Measurements from ENCODE around the gene MAP1LC3B. TPM values are rescaled to one million over a fixed set of nuclear protein-coding genes. Genes with fewer than 3 reads are reported as not detected.
"Not testable (repeated sequence)": the region's sequence is repeated elsewhere in the genome, so short reads cannot be mapped to it uniquely, and the experiment has no call there.

MAP1LC3B gene
- total RNA-seq, 1 donor from 2014 or later: 46.2 TPM

DNA sequence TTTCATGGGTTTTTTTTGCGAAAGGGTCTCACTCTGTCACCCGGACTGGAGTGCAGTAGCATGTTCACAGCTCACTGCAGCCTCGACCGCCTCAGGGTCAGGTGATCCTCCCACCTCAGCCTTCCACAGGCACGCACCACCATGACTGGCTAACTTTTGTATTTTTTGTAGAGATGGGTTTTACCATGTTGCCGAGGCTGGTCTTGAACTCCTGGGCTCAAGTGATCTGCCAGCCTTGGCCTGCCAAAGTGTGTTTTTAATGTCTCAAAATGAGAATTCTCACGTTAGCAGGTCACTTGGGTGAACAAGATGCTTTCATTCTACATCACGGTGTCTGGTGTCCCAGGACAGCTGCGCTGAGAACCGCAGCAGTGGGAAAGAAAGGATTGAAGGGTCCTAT lies 11.7 kb upstream of the MAP1LC3B start:
- H3K27me3 Mint-ChIP-seq: no peaks in the 10 kb centered on the region
- no peak overlapping the region for H3K4me3 Mint-ChIP-seq (ENCODE audit: low read depth)
- no peaks in the 10 kb centered on the region for H3K9me3 Mint-ChIP-seq (ENCODE audit: low read depth)
- TF ChIP-seq CTCF (IDR thresholded peaks at IDR 0.05; ENCODE audit: unreplicated experiment): no peak
- no peak overlapping the region for H3K27ac Mint-ChIP-seq
- H3K36me3 Mint-ChIP-seq (ENCODE audit: insufficient read depth): peaks cover 18% of the 10 kb centered on the region
- no peak for DNase-seq (ENCODE audit: low spot score, unreplicated experiment)
- H3K4me1 Mint-ChIP-seq (ENCODE audit: low read depth): peaks cover 10% of the 10 kb centered on the region

DNA sequence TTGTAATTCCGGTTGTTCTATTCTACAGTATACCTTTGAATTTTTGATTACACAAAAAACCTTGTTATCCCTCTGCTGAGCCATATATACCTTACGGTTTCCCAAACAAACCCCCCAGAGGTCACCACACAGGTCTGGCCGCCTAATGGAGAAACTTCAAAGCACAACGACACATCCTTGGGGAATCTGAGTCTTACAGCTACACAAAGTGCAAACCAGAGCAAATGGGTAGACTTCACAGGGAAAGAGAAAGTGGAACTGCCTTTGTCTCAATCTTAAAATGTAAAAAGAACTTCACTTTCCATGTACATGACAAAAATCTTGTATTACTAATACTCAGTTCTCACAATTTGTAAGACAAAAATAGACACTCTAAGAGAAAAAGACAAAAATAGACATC lies 11.3 kb upstream of the MAP1LC3B start:
- H3K36me3 Mint-ChIP-seq (ENCODE audit: insufficient read depth): peaks cover 18% of the 10 kb centered on the region
- H3K4me3 Mint-ChIP-seq (ENCODE audit: low read depth): peak overlapping the region; percentile 53
- peak overlapping the region; percentile 64 for H3K27ac Mint-ChIP-seq
- DNase-seq (ENCODE audit: low spot score, unreplicated experiment): no peak
- no peak for TF ChIP-seq CTCF (IDR thresholded peaks at IDR 0.05; ENCODE audit: unreplicated experiment)
- H3K9me3 Mint-ChIP-seq (ENCODE audit: low read depth): no peaks in the 10 kb centered on the region
- peaks cover 10% of the 10 kb centered on the region for H3K4me1 Mint-ChIP-seq (ENCODE audit: low read depth)
- H3K27me3 Mint-ChIP-seq: no peaks in the 10 kb centered on the region

- Mint-ChIP-seq H3K9me3 (ENCODE audit: low read depth) (no peaks in the 10 kb centered on the region), H3K36me3 (ENCODE audit: insufficient read depth) (peaks cover 16% of the 10 kb centered on the region), H3K4me3 (ENCODE audit: low read depth) (peak overlapping the region; percentile 84), H3K27me3 (no peaks in the 10 kb centered on the region), H3K4me1 (ENCODE audit: low read depth) (peaks cover 12% of the 10 kb centered on the region), H3K27ac (peak overlapping the region; percentile 92)
- no peak for DNase-seq (ENCODE audit: low spot score, unreplicated experiment)
- TF ChIP-seq CTCF (IDR thresholded peaks at IDR 0.05; ENCODE audit: unreplicated experiment): no peak
Observed at GRCh38 chr16:87382023-87382785, 9.9 kb upstream of the MAP1LC3B start.

DNA sequence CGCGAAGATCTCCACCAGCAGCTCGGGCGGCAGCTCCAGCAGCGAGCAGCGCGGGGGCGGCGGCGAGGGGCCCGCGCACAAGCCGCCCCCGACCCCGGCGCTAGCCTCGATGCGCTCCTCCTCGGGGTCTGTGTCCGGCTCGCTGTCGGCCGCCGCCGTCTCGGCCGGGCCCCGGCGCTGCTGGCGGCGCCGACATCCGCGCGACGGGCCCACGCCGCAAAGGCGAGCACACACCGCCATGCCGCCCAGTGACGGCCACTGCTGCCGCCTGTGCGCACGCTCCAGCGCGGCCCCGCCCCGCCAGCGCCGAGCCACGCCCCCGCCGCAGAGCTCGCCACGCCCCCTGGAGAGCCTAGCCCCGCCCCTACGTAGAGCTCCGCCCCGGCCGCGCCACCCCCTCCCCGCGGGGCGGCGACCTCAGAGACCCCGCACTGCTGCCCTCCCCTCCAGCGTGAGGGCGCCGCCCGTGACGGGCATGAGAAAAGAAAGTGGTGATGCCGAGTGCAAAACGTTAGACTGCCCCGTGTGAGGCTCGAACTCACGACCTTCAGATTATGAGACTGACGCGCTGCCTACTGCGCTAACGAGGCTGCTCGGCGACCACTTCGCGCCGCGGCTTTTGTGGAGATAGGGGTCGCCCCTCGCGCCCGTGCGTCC lies 8.5 kb upstream of the MAP1LC3B start, which contains the start of gene FBXO31:
Gene FBXO31, minus strand, starts transcription at position 272 of the 657 bp plus-strand sequence. Its CDS starts 32 bp downstream, at position 240.
- Mint-ChIP-seq H3K36me3 (ENCODE audit: insufficient read depth) (peaks cover 13% of the 10 kb centered on the region), H3K9me3 (ENCODE audit: low read depth) (no peaks in the 10 kb centered on the region), H3K27me3 (no peaks in the 10 kb centered on the region), H3K4me1 (ENCODE audit: low read depth) (peaks cover 24% of the 10 kb centered on the region), H3K27ac (peak within 1 kb of the TSS; percentile 100), H3K4me3 (ENCODE audit: low read depth) (peak within 1 kb of the TSS; percentile 84)
- DNase-seq (ENCODE audit: low spot score, unreplicated experiment): peak; percentile 91
- no peak for TF ChIP-seq CTCF (IDR thresholded peaks at IDR 0.05; ENCODE audit: unreplicated experiment)

DNA sequence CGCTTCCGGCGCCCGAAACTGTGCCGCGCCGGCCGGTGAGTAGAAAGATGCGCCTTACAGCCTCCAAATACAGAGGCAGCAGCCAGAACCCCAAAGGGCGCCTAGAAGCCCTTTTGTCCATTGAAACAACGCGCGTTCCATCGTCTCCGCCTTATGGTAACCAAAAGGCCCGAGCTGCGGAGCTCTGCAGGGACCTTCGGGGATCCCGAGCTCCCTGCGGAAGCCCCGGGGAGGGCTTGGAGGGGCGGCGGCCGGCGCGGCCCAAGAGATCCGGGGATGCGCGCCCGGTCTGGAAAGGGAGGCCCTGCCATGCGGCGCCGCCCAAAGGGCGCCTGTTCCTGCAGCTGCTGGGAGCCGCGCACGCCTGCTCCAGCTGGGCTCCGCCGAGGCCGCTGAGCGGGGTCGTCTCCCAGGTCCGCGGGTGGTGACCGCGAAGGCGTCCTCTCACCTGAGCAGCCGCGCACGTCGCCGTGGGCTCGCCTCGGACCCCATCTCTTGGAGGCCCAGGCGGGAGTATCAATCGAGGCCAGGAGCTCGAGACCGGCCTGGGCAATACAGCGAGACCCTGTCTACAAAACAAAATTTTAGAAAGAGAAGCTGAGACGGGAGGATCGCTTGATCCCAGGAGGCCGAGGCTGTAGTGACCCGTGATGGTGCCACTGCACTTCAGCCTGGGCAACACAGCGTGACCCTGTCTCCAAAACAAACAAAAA lies 7.8 kb upstream of the MAP1LC3B start:
- Mint-ChIP-seq H3K4me3 (ENCODE audit: low read depth) (peak overlapping the region; percentile 79), H3K36me3 (ENCODE audit: insufficient read depth) (peaks cover 9% of the 10 kb centered on the region), H3K27me3 (no peaks in the 10 kb centered on the region), H3K4me1 (ENCODE audit: low read depth) (peaks cover 27% of the 10 kb centered on the region), H3K9me3 (ENCODE audit: low read depth) (no peaks in the 10 kb centered on the region), H3K27ac (peak overlapping the region; percentile 100)
- peak; percentile 61 for DNase-seq (ENCODE audit: low spot score, unreplicated experiment)
- no peak for TF ChIP-seq CTCF (IDR thresholded peaks at IDR 0.05; ENCODE audit: unreplicated experiment)

DNA sequence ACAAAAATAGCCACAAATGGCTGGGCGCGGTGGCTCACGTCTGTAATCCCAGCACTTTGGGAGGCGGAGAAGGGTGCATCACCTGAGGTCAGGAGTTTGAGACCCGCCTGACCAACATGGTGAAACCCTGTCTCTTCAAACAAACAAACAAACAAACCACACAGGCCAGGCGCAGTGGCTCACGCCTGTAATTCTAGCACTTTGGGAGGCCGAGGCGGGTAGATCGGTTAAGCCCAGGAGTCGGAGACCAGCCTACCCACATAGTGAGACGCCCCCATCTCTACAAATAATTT lies 7.3 kb upstream of the MAP1LC3B start:
- H3K9me3 Mint-ChIP-seq (ENCODE audit: low read depth); DNase-seq (ENCODE audit: low spot score, unreplicated experiment); H3K27me3 Mint-ChIP-seq; H3K36me3 Mint-ChIP-seq (ENCODE audit: insufficient read depth): not testable (repeated sequence)
- H3K4me3 Mint-ChIP-seq (ENCODE audit: low read depth): peak overlapping the region; percentile 79
- H3K4me1 Mint-ChIP-seq (ENCODE audit: low read depth): peaks cover 31% of the 10 kb centered on the region
- peak overlapping the region; percentile 94 for H3K27ac Mint-ChIP-seq
